AG09319 (cell line): ENCODE results near the gene EIF4E1B.

Experiments used
- DNase-seq: peaks from one replicate; pipeline ENCODE4 v3.0.0-alpha.2; 2010; ENCODE audit warnings: low read depth; ENCODE audit errors: extremely low read depth
- TF ChIP-seq, protein P1 (sequence below): IDR thresholded peaks from 2 replicates; pipeline ENCODE4 v1.5.1; 2011; ENCODE audit warnings: low read depth, mild to moderate bottlenecking, inconsistent platforms, low read length, moderate library complexity

The EIF4E1B gene

DNA sequence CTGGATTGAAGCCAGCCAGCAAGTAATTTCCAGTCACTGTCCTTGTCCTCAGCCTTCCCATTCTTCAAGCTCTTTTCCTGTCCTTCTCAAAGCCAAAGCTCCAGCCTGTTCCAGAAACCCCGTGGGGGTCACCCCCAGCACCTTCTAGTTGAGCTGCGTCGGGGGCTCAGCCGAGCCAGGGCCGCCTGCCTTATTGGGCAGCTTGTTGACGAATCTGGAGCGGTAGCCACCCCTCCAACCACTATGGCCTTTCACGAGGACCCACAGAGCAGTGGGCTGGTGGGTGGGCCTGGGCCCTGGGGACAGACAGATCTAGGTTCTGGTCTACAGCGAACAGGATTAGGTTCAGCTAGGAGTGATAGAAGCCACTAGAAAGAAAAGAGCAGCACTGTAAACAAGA, 64.2 kb downstream of the EIF4E1B start:
- TF ChIP-seq, protein P1, sequence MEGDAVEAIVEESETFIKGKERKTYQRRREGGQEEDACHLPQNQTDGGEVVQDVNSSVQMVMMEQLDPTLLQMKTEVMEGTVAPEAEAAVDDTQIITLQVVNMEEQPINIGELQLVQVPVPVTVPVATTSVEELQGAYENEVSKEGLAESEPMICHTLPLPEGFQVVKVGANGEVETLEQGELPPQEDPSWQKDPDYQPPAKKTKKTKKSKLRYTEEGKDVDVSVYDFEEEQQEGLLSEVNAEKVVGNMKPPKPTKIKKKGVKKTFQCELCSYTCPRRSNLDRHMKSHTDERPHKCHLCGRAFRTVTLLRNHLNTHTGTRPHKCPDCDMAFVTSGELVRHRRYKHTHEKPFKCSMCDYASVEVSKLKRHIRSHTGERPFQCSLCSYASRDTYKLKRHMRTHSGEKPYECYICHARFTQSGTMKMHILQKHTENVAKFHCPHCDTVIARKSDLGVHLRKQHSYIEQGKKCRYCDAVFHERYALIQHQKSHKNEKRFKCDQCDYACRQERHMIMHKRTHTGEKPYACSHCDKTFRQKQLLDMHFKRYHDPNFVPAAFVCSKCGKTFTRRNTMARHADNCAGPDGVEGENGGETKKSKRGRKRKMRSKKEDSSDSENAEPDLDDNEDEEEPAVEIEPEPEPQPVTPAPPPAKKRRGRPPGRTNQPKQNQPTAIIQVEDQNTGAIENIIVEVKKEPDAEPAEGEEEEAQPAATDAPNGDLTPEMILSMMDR, result no peak
- DNase-seq, result no peak

GRCh38 chr5:176695073-176695472, 64.6 kb downstream of the EIF4E1B start:
- TF ChIP-seq, protein P1, result no peak
- DNase-seq, result no peak
